IPS-NIHi11 (cell line): ENCODE results near the gene AKR1B15.

Experiments
- DNase-seq: peaks from one replicate; pipeline ENCODE4 v3.0.0; 2012; ENCODE audit warnings: mixed read lengths, low spot score

The AKR1B15 gene

GRCh38 chr7:134618756-134619530 lies 70.0 kb downstream of the AKR1B15 start:
- DNase-seq: no peak

DNA sequence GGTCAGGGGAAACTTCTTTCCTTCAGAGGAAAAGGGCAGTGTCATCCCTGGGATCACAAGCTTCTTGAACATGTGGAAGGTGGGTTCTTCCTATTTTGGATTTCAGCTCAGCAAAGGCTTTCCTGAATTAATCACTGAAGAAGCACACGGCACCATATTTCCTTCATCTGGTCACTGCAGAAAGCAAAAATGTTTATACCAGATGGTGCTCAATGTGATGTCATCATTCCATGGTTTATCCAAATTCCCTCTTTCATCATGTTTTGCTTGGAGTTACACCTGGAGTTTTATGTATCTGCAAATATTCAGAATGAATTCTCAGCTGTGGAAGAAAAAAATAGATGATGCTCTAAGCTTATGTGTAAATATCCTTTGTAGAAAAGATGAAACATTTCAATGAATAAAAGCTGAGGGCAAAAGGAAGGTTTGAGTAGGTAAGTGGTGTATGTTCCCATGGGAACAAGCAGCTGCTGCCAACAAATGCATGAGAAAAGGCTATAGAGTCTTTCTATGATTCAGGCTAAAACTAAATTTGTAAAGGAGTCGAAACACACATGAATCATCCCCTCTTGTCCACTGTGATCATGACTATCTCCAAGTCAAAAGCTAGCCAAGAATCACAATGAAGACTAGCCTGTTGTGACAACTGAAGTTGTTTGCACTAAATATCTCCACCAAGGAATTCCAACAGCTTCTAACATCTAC lies 70.9 kb downstream of the AKR1B15 start:
- no peak for DNase-seq

GRCh38 chr7:134622303-134622995 lies 73.5 kb downstream of the AKR1B15 start:
- peak; percentile 10 for DNase-seq

GRCh38 chr7:134623193-134623592 lies 74.3 kb downstream of the AKR1B15 start:
- no peak for DNase-seq

DNA sequence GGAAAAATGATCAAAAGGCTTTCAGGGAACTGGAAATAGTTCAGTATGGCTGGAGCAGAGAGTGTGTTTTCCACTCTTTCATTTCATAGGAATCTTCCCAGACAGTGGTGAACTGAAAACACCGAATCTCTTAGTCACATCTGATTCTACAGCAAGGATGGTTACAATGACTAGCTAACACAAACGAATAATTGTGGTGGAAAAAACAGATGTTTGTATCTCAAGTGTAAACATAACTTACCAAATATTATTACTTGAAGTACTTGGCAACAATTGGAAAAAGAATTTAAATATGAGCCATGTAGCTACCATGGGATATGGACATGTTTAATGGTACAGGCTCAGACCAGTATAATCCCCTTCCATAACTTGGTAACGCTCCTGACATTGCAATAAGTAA lies 76.6 kb downstream of the AKR1B15 start:
- no peak for DNase-seq

- no peak for DNase-seq
These were observed 78.3 kb downstream of the AKR1B15 start for GRCh38 chr7:134627109-134627774.

DNA sequence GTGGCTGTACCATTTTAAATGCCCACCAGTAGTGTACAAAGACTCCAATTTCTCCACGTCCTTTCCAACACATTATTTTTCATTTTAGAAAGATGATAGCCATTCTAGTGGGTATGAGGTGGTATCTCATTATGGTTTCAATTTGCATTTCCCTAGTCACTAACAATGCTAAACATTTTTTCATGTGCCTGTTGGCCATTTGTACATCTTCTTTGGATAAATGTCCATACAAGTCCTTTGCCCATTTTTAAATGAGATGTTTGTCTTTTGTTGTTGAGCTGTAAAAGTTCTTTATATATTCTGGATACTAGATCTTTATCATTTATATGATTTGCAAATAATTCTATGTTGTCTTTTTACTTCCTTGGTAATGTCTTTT lies 78.9 kb downstream of the AKR1B15 start:
- DNase-seq: no peak

DNA sequence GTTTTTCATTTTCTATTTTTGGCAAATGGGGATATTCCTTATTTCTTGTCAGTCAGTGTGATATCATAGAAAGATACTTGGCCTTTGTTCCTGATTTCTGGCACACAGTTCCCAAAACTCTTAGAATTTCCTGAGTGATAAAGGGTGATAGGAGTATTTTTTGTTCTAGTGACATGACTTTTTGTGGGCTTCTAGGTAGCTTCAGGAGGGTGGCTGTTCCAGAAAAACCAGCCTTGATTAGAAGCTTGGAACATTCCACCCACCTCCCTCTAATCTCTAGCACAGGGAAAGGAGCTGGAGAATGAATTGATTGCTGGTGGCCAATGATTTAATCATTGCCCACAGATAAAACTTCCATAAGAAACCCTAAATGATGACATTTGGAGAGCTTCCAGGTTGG lies 80.5 kb downstream of the AKR1B15 start:
- no peak for DNase-seq
